ENCODE data around the gene ANK3.

DNA sequence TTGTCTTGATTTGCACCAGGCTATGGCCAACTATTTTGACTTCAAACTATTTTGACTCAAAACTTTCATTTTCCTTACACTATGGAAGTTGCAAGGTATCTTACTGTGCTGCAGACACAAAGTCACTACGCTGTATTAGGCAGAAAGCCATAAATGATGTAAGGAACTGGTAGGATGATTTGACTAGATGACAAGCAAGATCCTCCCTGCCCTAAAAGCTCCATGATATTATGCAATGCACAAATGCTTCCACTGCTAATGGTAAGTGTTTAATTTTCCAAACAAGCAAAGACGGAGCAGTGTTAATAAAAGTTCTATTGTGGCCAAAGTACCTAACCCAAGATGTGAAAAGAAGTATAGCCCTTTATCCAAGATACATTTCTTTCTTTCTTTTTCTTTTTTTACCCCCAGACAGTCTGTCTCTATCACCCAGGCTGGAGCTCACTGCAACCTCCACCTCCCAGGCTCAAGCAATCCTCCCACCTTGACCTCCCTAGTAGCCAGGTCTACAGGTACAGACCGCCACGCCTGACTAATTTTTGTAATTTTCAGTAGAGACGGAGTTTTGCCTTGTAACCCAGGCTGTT is 98.2 kb downstream of the ANK3 start:
- TF ChIP-seq, protein P1, sequence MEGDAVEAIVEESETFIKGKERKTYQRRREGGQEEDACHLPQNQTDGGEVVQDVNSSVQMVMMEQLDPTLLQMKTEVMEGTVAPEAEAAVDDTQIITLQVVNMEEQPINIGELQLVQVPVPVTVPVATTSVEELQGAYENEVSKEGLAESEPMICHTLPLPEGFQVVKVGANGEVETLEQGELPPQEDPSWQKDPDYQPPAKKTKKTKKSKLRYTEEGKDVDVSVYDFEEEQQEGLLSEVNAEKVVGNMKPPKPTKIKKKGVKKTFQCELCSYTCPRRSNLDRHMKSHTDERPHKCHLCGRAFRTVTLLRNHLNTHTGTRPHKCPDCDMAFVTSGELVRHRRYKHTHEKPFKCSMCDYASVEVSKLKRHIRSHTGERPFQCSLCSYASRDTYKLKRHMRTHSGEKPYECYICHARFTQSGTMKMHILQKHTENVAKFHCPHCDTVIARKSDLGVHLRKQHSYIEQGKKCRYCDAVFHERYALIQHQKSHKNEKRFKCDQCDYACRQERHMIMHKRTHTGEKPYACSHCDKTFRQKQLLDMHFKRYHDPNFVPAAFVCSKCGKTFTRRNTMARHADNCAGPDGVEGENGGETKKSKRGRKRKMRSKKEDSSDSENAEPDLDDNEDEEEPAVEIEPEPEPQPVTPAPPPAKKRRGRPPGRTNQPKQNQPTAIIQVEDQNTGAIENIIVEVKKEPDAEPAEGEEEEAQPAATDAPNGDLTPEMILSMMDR (IDR thresholded peaks at IDR 0.05; ENCODE audit: poor library complexity), result no peak
- TF ChIP-seq EZH2 (IDR thresholded peaks at IDR 0.05; ENCODE audit: borderline replicate concordance) (no peak), EZH2phosphoT487 (IDR thresholded peaks at IDR 0.05; ENCODE audit: low read depth, severe bottlenecking, unreplicated experiment) (no peak)
